AG10803 (cell line): ENCODE results near the gene TMIGD1.

Experiments
- DNase-seq: peaks from one replicate; pipeline ENCODE4 v3.0.0; 2010; ENCODE audit warnings: low read depth
- H3K4me3 ChIP-seq: 2 replicates; pipeline ENCODE4 v1.5.1; 2011; ENCODE audit warnings: mild to moderate bottlenecking, low read length, control low read depth
- TF ChIP-seq, protein P1 (sequence below): conservative IDR thresholded peaks from 2 replicates; pipeline ENCODE4 v1.5.1; 2011; ENCODE audit warnings: mild to moderate bottlenecking, low read length, control low read depth, inconsistent platforms

Gene TMIGD1

DNA sequence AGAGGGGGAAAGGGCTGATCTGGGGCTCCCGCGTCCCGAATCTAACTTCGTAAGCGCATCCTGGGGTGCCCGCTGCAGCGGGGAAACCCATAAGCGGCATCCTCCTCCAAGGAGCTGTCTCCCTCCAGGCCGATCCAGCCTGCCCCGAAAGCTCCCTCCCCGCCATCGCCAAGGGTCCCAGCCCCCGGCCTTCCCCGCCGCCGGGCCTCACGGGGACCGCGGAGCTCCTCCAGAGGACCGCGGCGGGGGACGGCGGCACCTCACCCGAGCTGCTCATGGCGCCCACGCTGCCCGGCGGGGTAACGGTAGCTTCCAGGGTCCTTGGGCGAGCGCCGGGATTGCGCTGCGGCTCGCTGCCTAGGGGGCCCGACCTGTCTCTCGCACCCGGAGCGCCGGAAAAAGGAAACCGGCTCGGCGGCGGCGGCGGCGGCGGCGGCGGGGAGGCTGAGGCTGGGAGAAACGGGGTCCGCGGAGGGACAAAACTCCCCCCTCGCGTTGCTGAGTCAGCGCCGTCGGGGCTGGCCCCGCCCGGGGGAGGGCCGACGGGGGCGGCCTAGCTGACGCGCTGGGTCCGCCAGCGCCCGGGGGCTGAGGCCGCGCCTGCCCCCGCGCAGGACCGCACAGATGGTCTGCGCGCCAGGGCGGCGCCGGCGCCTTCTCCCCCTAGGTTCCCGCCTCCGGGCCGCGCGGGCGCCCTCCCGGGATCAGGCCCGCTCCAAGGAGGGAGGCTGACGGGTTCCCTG is 42.1 kb downstream of the TMIGD1 start, which contains the start of gene BLMH:
Gene BLMH (minus strand): TSS at position 402 of the 743 bp plus-strand sequence. CDS start 125 bp downstream, at position 277.
- peak; percentile 77 for DNase-seq
- TF ChIP-seq, protein P1, sequence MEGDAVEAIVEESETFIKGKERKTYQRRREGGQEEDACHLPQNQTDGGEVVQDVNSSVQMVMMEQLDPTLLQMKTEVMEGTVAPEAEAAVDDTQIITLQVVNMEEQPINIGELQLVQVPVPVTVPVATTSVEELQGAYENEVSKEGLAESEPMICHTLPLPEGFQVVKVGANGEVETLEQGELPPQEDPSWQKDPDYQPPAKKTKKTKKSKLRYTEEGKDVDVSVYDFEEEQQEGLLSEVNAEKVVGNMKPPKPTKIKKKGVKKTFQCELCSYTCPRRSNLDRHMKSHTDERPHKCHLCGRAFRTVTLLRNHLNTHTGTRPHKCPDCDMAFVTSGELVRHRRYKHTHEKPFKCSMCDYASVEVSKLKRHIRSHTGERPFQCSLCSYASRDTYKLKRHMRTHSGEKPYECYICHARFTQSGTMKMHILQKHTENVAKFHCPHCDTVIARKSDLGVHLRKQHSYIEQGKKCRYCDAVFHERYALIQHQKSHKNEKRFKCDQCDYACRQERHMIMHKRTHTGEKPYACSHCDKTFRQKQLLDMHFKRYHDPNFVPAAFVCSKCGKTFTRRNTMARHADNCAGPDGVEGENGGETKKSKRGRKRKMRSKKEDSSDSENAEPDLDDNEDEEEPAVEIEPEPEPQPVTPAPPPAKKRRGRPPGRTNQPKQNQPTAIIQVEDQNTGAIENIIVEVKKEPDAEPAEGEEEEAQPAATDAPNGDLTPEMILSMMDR, result no peak
- peak within 1 kb of the TSS; percentile 85 for H3K4me3 ChIP-seq

DNA sequence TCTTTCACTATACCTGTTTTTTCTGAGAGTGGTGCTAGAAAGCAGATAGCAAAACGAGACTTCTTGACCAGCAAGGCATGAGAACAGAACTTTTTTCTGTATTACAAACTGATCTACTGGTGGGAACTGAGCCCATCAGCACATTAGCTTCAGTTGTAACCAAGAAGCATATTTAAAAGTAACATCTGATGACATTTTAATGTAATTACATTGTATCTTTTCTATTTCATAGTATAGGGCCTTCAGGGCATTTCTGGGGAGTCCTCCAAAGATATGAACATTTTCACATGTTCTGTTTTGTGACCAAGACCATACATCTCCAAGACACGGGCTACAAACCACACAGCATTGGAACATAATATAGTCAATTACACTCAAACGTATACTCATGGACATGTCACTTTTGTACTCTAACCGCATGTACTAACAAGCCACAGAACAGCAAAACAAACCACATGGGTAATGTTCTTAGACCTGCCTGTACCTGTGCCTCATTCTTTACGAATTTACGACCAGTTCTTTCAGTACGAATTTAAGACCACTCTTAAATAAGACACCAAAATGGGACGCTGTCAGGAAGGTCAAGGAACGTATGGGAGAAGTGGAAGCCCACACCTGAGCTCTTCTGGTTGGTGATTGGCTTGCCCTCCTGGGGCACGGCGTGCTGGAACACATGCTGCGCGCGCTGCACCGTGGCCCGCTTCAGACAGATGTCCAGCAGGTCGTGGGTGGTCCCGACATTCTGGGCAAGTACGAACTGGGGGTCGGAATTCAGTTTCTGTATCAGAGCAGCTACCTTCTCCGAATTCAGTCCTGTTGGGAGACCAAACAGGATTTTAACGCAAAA is 42.9 kb downstream of the TMIGD1 start:
- TF ChIP-seq, protein P1, result no peak
- H3K4me3 ChIP-seq, result peak overlapping the region; percentile 85
- DNase-seq, result peak; percentile 11

DNA sequence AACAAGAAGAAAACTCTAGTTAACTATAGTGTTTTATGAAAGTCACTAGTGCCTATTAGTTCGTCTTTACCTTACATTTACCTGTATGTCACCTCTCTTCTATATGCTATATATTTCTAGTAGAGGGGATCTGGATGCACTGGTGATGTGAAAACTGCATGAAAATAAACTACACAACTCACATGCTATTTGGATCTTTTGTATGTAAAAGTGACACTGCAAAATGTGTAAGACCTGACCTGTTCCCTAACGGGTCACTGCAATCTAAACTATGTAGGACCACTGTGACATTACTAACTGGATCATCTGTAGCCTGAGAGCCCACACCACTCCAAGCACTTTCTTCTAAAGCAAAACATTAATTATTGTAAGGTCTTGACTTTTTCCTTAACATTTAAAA is 43.8 kb downstream of the TMIGD1 start:
- TF ChIP-seq, protein P1, result no peak
- no peak overlapping the region for H3K4me3 ChIP-seq
- DNase-seq, result no peak

DNA sequence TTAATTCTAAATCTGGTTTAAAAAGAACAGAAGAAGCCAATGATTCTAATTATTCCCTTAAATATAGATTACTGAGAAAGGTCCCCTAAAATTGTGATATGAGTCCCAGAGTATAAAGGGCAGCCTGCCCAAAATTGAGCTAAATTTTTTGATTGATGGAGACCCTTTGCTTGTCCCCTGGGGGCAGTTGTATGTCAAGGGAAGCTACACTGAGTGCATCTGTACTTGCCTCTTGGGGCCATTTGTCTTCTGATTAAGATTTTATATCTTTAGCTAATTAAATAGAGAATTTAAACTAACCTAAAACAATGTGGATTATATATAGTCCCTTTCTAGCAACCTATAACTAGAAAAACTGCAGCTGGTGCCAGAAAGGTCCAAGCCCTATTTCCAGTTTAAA is 54.7 kb downstream of the TMIGD1 start:
- no peak overlapping the region for H3K4me3 ChIP-seq
- TF ChIP-seq, protein P1, result no peak
- DNase-seq, result no peak

DNA sequence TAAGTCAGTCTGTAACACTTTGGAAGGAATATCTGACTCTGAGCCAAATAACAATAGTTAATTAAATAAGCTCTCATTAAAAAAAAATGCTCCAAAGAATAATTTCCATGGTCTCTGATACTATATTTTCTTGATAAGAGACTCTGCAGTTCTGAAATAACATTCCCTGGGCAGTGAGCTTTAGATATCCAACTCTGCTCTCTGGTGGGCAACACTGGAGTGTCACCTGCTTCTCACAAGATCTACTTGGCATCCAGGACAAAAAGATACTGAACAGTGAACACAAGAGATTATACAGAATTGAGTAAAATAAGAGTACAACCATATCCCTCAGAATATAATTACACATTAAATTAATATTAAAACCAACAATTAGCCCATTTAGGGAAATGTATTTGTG is 55.8 kb downstream of the TMIGD1 start:
- peak; percentile 31 for DNase-seq
- H3K4me3 ChIP-seq, result no peak overlapping the region
- TF ChIP-seq, protein P1, result peak; percentile 51

DNA sequence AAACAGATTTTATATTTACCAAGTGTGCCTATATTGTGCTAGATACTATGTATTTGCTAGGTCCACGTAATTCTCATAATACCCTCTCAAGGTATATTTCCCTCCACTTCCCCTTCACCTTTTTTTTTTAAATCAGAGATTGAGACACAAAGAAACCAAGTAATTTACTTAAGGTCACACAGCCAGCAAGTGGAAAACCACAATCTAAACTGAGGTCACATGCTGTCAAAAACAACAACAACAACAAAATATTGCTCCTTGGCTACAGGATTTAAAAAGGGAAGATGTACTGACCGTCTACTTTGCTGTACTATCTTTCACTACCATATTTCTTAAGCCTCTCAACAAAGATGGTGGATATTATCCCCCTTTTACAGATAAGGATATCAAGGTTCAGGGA is 57.9 kb downstream of the TMIGD1 start:
- no peak overlapping the region for H3K4me3 ChIP-seq
- no peak for DNase-seq
- TF ChIP-seq, protein P1, result no peak
